Suprapubic skin (tissue), 4 donors: ENCODE data around the gene DCAF7. TPM values are rescaled to one million over a fixed set of nuclear protein-coding genes. Genes with fewer than 3 reads are reported as not detected.

Source experiments
- DNase-seq, 2 donors: peaks; one replicate each; pipeline ENCODE4 v3.0.0-alpha.2; 2019; ENCODE audit warnings: low spot score in 2 of 2
- H3K27ac ChIP-seq: fragments of 200-600 bp; sonication (generic); one replicate; pipeline ENCODE4 v1.5.1; 2019
- H3K27me3 ChIP-seq: fragments of 200-600 bp; sonication (generic); one replicate; pipeline ENCODE4 v1.5.1; 2019
- H3K36me3 ChIP-seq: fragments of 200-600 bp; sonication (generic); one replicate; pipeline ENCODE4 v1.5.1; 2019
- H3K4me1 ChIP-seq: fragments of 200-600 bp; sonication (generic); one replicate; pipeline ENCODE4 v1.5.1; 2019
- H3K4me3 ChIP-seq: fragments of 200-600 bp; sonication (generic); one replicate; pipeline ENCODE4 v1.5.1; 2019; ENCODE audit warnings: mild to moderate bottlenecking
- H3K9me3 ChIP-seq: fragments of 200-600 bp; sonication (generic); one replicate; pipeline ENCODE4 v1.5.1; 2019
- CTCF ChIP-seq, 2 donors: fragments of 200-600 bp in 1 of 2; fragments of 450-650 bp in 1 of 2; sonication (generic) in 1 of 2; IDR thresholded peaks; one replicate each; pipeline ENCODE4 v1.5.1; 2016 to 2019; ENCODE audit warnings: antibody characterized with exemption in 2 of 2, mild to moderate bottlenecking in 1 of 2, moderate library complexity in 1 of 2
- EP300 ChIP-seq: sonication (generic); formaldehyde crosslinking; IDR thresholded peaks from one replicate; pipeline ENCODE4 v1.6.1; 2017; ENCODE audit warnings: antibody characterized with exemption
- POLR2A ChIP-seq, 2 donors: fragments of 450-650 bp; IDR thresholded peaks; one replicate each; pipeline ENCODE4 v1.6.1; 2017; ENCODE audit warnings: antibody characterized with exemption in 2 of 2, mild to moderate bottlenecking in 2 of 2, moderate library complexity in 2 of 2
- POLR2AphosphoS5 ChIP-seq, 3 donors: sonication (generic); formaldehyde crosslinking; IDR thresholded peaks; one replicate each; pipeline ENCODE4 v1.6.1; 2017; ENCODE audit warnings: antibody characterized with exemption in 3 of 3
- WGBS: methylation state at CpG from one replicate; pipeline ENCODE4 v1.1.5; 2018; 5-methylcytosine and 5-hydroxymethylcytosine counted together
- total RNA-seq, 4 donors: library from RNA; depleted of rRNA; stranded (reverse); fragments of >200 nt; gene quantifications; one replicate each; pipeline ENCODE4 v1.1.0, GENCODE V29; 2016

DCAF7 gene
- total RNA-seq, 4 donors from 2014 or later: 22.4 to 30.9 (median 27.4) TPM

GRCh38 chr17:63514974-63515373, 35.3 kb upstream of the DCAF7 start:
- no peak overlapping the region for H3K27ac ChIP-seq
- WGBS: 84% methylated on average over 2 of the region's 2 CpGs
- H3K9me3 ChIP-seq: no peaks in the 10 kb centered on the region
- H3K36me3 ChIP-seq: no peaks in the 10 kb centered on the region
- DNase-seq: no peak
- TF ChIP-seq POLR2A (IDR thresholded peaks at IDR 0.05) (no peak), EP300 (no peak), CTCF (IDR thresholded peaks at IDR 0.05) (no peak), POLR2AphosphoS5 (IDR thresholded peaks at IDR 0.05) (no peak)
- peaks cover 2% of the 10 kb centered on the region for H3K27me3 ChIP-seq
- no peaks in the 10 kb centered on the region for H3K4me1 ChIP-seq
- H3K4me3 ChIP-seq: no peak overlapping the region

GRCh38 chr17:63515426-63515825, 34.9 kb upstream of the DCAF7 start:
- no peaks in the 10 kb centered on the region for H3K9me3 ChIP-seq
- H3K36me3 ChIP-seq: no peaks in the 10 kb centered on the region
- peaks cover 2% of the 10 kb centered on the region for H3K27me3 ChIP-seq
- TF ChIP-seq POLR2A (IDR thresholded peaks at IDR 0.05): no peak
- no peak for TF ChIP-seq POLR2AphosphoS5 (IDR thresholded peaks at IDR 0.05)
- no peak for TF ChIP-seq CTCF (IDR thresholded peaks at IDR 0.05)
- no peak for TF ChIP-seq EP300
- H3K4me3 ChIP-seq: no peak overlapping the region
- no peak overlapping the region for H3K27ac ChIP-seq
- H3K4me1 ChIP-seq: no peaks in the 10 kb centered on the region
- WGBS: 71% methylated on average over 1 of the region's 1 CpG
- DNase-seq: no peak

GRCh38 chr17:63516910-63517824, 33.1 kb upstream of the DCAF7 start:
- no peaks in the 10 kb centered on the region for H3K9me3 ChIP-seq

GRCh38 chr17:63517825-63518534, 32.3 kb upstream of the DCAF7 start:
- H3K4me1 ChIP-seq: peaks cover 2% of the 10 kb centered on the region
- H3K27me3 ChIP-seq: peaks cover 5% of the 10 kb centered on the region
- DNase-seq: no peak
- WGBS: 80% methylated on average over 8 of the region's 8 CpGs
- no peak overlapping the region for H3K4me3 ChIP-seq
- no peak for TF ChIP-seq POLR2A (IDR thresholded peaks at IDR 0.05)
- TF ChIP-seq EP300: no peak
- TF ChIP-seq CTCF (IDR thresholded peaks at IDR 0.05): no peak
- no peak for TF ChIP-seq POLR2AphosphoS5 (IDR thresholded peaks at IDR 0.05)
- no peak overlapping the region for H3K27ac ChIP-seq
- H3K36me3 ChIP-seq: no peaks in the 10 kb centered on the region
- H3K9me3 ChIP-seq: no peaks in the 10 kb centered on the region

More at GRCh38 chr17:63516910-63517824, 33.1 kb upstream of the DCAF7 start:
- Histone ChIP-seq H3K27ac (no peak overlapping the region), H3K36me3 (no peaks in the 10 kb centered on the region), H3K27me3 (peaks cover 2% of the 10 kb centered on the region), H3K4me1 (no peaks in the 10 kb centered on the region), H3K4me3 (no peak overlapping the region)
- DNase-seq: no peak
- no peak for TF ChIP-seq POLR2AphosphoS5 (IDR thresholded peaks at IDR 0.05)
- TF ChIP-seq POLR2A (IDR thresholded peaks at IDR 0.05): no peak
- TF ChIP-seq CTCF (IDR thresholded peaks at IDR 0.05): no peak
- TF ChIP-seq EP300: no peak
- WGBS: 82% methylated on average over 6 of the region's 6 CpGs
